ENCODE measurements around the gene CELSR1.

The CELSR1 gene

GRCh38 chr22:46457502-46458488 lies 79.6 kb downstream of the CELSR1 start:
- no peak for DNase-seq

GRCh38 chr22:46456818-46457163 lies 80.6 kb downstream of the CELSR1 start:
- no peak for DNase-seq

GRCh38 chr22:46455446-46455845 lies 82.0 kb downstream of the CELSR1 start:
- DNase-seq: no peak

GRCh38 chr22:46454504-46455269 lies 82.7 kb downstream of the CELSR1 start:
- no peak for DNase-seq

GRCh38 chr22:46453829-46454503 lies 83.5 kb downstream of the CELSR1 start:
- no peak for DNase-seq

- DNase-seq: no peak
Observed at GRCh38 chr22:46453006-46453828, 84.2 kb downstream of the CELSR1 start.

GRCh38 chr22:46452195-46453005 lies 85.0 kb downstream of the CELSR1 start:
- no peak for DNase-seq

GRCh38 chr22:46451741-46452140 lies 85.7 kb downstream of the CELSR1 start:
- no peak for DNase-seq

- no peak for DNase-seq
Observed at GRCh38 chr22:46450931-46451561, 86.4 kb downstream of the CELSR1 start.

GRCh38 chr22:46449974-46450745 lies 87.3 kb downstream of the CELSR1 start:
- no peak for DNase-seq

- DNase-seq: no peak
Observed at GRCh38 chr22:46449116-46449691, 88.2 kb downstream of the CELSR1 start.

GRCh38 chr22:46448333-46448732 lies 89.1 kb downstream of the CELSR1 start:
- no peak for DNase-seq

- no peak for DNase-seq
Observed at GRCh38 chr22:46447906-46448305, 89.5 kb downstream of the CELSR1 start.

- no peak for DNase-seq
Observed at GRCh38 chr22:46446799-46447198, 90.6 kb downstream of the CELSR1 start.

GRCh38 chr22:46445771-46446420 lies 91.5 kb downstream of the CELSR1 start:
- DNase-seq: no peak

- no peak for DNase-seq
Observed at GRCh38 chr22:46444390-46444854, 93.0 kb downstream of the CELSR1 start.

GRCh38 chr22:46443850-46444389 lies 93.5 kb downstream of the CELSR1 start:
- no peak for DNase-seq

GRCh38 chr22:46442217-46442853 lies 95.1 kb downstream of the CELSR1 start:
- DNase-seq: no peak
